Measurements from ENCODE around the gene ENTPD8. TPM values are rescaled to one million over a fixed set of nuclear protein-coding genes. Genes with fewer than 3 reads are reported as not detected.

Gene ENTPD8
- total and polyA plus RNA-seq, 2 of the 4 experiments (the other 2 are of a cell fraction): 0.07 TPM; not detected in 1

GRCh38 chr9:137452761-137453642 is 11.8 kb upstream of the ENTPD8 start:
- H3K4me2 ChIP-seq (ENCODE audit: low read depth, low read length): no peak overlapping the region; the same call in 1 of the 2 replicates
- dilution Hi-C loops (cut with HindIII; ENCODE audit: low sequenced_read_pairs, unreplicated experiment): no loop called here

More at GRCh38 chr9:137452761-137453642, 11.8 kb upstream of the ENTPD8 start:
- H2AFZ ChIP-seq (replicated peaks; ENCODE audit: low read length, poor library complexity): no peak overlapping the region
- no peaks in the 10 kb centered on the region for H3K9me1 ChIP-seq (ENCODE audit: insufficient read depth, low read length)
- H4K8ac ChIP-seq (ENCODE audit: low read depth in 2 of 2, low read length in 2 of 2): no peak overlapping the region; a peak in 1 of 4 replicates
- TF ChIP-seq SMC3 (IDR thresholded peaks at IDR 0.05; ENCODE audit: low read depth, low read length): no peak
- TF ChIP-seq RFX5 (IDR thresholded peaks at IDR 0.05; ENCODE audit: low read depth, low read length): no peak
- TF ChIP-seq FOS (IDR thresholded peaks at IDR 0.05; ENCODE audit: low read depth, low read length): no peak
- no peak for TF ChIP-seq RAD21 (IDR thresholded peaks at IDR 0.05; ENCODE audit: low read length)
- no peak for TF ChIP-seq CTCF (conservative IDR thresholded peaks at IDR 0.05; ENCODE audit: low read depth, low read length)
- TF ChIP-seq POLR2A (IDR thresholded peaks at IDR 0.05; ENCODE audit: low read depth, low read length): no peak
- in situ Hi-C loops (cut with MboI; ENCODE audit: low sequenced_read_pairs): no loop called here
- no peak overlapping the region for H3K23ac ChIP-seq (ENCODE audit: low read depth, low read length)
- no TSS peak for BruUV-seq (replicated peaks)
- no peak overlapping the region for H2AK9ac ChIP-seq (replicated peaks; ENCODE audit: low read depth, low read length, poor library complexity)
- no peak overlapping the region for H3K56ac ChIP-seq (ENCODE audit: extremely low read depth, insufficient read depth, low read length)
- no peak overlapping the region for H4K91ac ChIP-seq (ENCODE audit: insufficient read depth, low read depth, low read length)
- no peaks in the 10 kb centered on the region for H3K9me3 ChIP-seq (ENCODE audit: control insufficient read depth, insufficient read depth, low read length)
- H3K9ac ChIP-seq (ENCODE audit: low read depth, low read length): no peak overlapping the region
- no peak overlapping the region for H3K18ac ChIP-seq (ENCODE audit: low read depth, low read length)
- H3K4ac ChIP-seq (ENCODE audit: low read depth, low read length): no peak overlapping the region
- no peak overlapping the region for H2BK20ac ChIP-seq (ENCODE audit: low read depth, low read length)
- intact Hi-C loops (cut with micrococcal nuclease): no loop called here
- no peak overlapping the region for H2BK15ac ChIP-seq (ENCODE audit: low read depth, low read length)
- H3K4me1 ChIP-seq (ENCODE audit: control insufficient read depth, insufficient read depth, low read length): peaks cover 19% of the 10 kb centered on the region
- H2BK5ac ChIP-seq (ENCODE audit: low read depth, low read length, poor library complexity, severe bottlenecking): no peak overlapping the region
- peaks cover 6 to 35% of the 10 kb centered on the region in 2 experiments; a peak in 3 of 4 replicates for H3K79me1 ChIP-seq (ENCODE audit: low read depth in 1 of 2, low read length in 2 of 2)
- no peak overlapping the region for H3K14ac ChIP-seq (replicated peaks; ENCODE audit: low read depth, low read length)
- H2AK5ac ChIP-seq (ENCODE audit: low read depth, low read length): no peak overlapping the region
- H3K27me3 ChIP-seq (ENCODE audit: control insufficient read depth, insufficient read depth, low read length): no peaks in the 10 kb centered on the region
- H3K27ac ChIP-seq (ENCODE audit: insufficient read depth, low read length): no peak overlapping the region
- no peak overlapping the region for H4K5ac ChIP-seq (ENCODE audit: low read depth, low read length)
- DNase-seq (no peak), ATAC-seq (ENCODE audit: low read depth) (no peak)
- peaks cover 33% of the 10 kb centered on the region for H4K20me1 ChIP-seq (ENCODE audit: insufficient read depth, low read length)
- H3K36me3 ChIP-seq (ENCODE audit: control insufficient read depth, insufficient read depth, low read length): peaks cover 48% of the 10 kb centered on the region
- 97% methylated on average over 5 of the region's 43 CpGs; no CpG with 5 or more reads in 1 of the 2 experiments for WGBS, 2 experiments (ENCODE audit: extremely low coverage in 2 of 2, insufficient read length in 1 of 2)
- ChIA-PET CTCF (interaction anchor here (1.1 kb wide), 1 partner anchor 7 kb away, joined by 3 read pairs; no protein-coding TSS in a partner anchor), POLR2A (ENCODE audit: unreplicated experiment) (no interaction called here)
- H2BK120ac ChIP-seq (ENCODE audit: low read depth, low read length): no peak overlapping the region
- no peak overlapping the region for H3K4me3 ChIP-seq (ENCODE audit: insufficient read depth, low read depth, low read length)

All from IMR-90 (cell line).